Stimulated activated CD4-positive, alpha-beta T cell treated with anti-CD3 and anti-CD28 coated beads, Interleukin-12 subunit alpha, Interleukin-12 subunit beta, amount 100 ng/mL, for 24 hours (primary cell): Measurements from ENCODE around the gene ETV5.

Experiments
- DNase-seq, 2 experiments: peaks; one replicate each; pipeline ENCODE4 v3.0.0-alpha.2; 2020; ENCODE audit warnings: low read depth in 2 of 2

ETV5 gene

DNA sequence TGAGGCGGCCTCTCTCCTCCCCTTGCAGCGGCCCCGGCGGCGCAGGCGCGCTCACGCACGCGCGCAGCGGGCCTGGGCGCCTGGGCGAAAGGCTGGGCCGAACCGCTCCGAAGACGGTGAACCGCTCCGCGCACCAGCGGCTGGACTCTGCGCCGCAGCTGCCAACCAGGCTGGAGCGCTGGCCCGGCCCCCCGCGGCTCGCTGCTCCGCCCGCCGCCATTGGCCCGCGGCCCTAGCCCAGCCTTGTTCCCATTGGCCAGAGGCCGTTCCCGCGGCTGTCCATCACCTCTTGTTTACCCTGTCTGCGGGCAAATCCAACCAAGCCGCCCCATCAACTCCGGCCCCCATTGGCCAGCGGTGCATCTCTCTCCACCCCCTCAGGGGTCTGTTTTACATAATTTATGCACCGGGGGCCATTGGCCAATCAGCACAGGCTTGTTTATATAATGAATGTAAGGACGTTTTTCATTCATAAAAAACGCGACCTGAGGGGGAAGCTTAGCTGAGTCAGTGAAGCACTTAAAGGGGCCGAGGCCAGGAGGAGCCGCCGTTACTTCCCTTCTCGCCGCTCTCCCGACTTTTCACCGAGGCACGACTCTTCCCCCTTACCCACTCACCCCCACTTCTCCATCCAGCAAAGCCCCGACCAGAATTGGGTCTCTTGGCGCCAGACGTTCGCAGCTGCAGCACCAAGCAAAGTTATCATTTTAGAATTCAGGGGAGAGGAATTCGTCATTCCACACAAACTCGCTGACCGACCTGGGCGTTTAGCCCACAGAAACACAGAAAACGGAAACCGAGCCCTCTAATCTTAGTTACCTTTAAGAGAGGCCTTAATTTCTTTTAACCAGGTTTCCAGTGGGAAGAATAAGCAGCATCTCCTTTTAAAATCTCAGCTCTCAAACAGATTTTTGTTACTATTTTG is at the start of gene ETV5:
Gene ETV5, minus strand, starts transcription at position 149 of the 925 bp plus-strand sequence. CDS start 3,221 bp downstream, outside the sequence.
- DNase-seq: peak; percentile 87 to 88

DNA sequence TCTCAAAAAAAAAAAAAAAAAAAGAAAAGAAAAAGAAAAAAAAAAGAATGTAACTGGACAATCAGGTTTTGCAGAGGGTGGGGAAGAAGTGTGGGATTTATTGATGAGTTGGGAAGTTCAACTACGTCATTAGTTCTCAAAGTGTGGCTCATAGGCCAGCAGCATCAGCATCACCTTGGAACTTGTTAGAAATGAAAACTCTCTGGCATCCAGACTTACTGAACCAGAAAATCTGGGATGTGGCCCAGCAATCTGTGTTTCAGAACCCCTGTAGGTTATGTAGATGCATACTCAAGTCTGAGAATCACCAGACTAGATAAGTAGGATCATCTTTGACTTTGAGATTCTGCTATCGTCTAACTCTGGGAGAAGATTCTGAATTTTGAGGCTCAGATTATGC is 45.8 kb upstream of the ETV5 start:
- no peak for DNase-seq

DNA sequence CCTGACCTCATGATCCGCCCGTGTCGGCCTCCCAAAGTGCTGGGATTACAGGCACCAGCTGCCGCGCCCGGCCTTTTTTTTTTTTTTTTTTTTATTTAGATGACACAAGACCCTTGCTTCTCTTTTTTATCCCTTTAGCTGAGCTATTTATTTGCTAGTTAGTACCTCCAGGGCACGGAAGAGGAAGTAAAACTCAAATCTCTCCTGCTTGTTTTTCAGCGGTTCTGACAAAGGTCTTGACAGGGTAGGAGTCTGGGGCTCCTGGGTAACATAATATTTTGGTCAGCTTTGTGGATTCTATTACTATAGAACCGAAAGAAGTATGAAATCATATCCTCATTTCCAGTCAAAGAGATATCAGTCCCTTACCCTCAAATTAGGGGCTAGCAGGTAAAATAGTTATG is 44.0 kb upstream of the ETV5 start:
- DNase-seq: no peak

DNA sequence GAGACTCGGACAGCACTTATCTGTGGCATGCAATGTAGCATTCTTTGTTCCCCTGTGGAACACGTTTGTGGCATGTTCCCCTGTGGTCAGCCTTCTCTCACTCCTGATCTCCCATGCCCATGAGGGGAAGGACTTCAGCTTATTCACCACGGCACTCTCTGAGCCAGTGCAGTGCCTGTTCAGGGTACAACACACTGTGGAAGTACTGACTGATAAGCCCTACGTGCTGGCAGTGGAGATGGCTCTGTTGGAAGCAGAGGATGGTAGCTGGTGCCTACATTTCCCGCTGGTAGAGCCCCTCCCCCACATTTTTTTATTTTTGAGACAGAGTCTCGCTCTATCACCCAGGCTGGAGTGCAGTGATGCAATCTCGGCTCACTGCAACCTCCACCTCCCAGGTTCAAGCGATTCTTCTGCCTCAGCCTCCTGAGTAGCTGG is 43.5 kb upstream of the ETV5 start:
- DNase-seq: no peak

DNA sequence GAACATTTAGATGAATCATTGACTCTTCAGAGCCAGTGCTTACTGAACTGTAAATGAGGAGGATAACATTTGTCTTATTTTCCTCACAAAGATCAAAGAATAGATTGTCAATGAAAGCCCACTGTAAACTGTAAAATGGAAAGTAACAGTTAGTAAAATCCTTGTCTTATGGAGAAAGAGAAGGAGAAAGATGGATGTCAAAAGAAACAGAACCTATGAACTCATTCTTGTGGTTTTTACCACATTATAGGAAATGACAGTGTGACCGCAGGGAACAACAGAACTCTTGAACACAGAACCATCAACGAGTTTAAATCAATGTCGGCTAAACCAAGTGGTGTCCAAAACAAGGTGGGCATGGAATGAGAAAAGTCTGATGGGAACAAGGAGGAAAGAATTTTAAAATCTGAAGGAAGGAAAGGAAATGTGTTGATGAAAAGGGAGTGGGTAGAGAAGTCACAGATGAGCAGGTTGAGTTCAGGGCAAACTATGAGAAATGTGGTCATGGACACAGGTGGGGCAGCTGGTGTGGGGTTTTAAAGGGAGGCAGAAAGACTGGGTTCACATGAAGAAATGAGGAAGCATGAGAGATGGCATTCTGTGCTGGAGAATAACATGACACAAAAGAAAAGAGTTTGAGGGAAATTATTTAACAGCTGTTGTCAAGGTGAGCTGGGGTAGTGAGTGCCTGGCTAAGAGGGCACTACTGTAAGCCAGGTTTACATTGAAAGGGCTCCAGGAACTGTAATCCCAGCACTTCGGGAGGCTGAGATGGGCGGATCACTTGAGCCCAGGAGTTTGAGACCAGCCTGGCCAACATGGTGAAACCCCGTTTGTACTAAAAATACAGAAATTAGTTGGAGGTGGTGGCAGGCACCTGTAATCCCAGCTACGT is 42.4 kb upstream of the ETV5 start:
- no peak for DNase-seq

DNA sequence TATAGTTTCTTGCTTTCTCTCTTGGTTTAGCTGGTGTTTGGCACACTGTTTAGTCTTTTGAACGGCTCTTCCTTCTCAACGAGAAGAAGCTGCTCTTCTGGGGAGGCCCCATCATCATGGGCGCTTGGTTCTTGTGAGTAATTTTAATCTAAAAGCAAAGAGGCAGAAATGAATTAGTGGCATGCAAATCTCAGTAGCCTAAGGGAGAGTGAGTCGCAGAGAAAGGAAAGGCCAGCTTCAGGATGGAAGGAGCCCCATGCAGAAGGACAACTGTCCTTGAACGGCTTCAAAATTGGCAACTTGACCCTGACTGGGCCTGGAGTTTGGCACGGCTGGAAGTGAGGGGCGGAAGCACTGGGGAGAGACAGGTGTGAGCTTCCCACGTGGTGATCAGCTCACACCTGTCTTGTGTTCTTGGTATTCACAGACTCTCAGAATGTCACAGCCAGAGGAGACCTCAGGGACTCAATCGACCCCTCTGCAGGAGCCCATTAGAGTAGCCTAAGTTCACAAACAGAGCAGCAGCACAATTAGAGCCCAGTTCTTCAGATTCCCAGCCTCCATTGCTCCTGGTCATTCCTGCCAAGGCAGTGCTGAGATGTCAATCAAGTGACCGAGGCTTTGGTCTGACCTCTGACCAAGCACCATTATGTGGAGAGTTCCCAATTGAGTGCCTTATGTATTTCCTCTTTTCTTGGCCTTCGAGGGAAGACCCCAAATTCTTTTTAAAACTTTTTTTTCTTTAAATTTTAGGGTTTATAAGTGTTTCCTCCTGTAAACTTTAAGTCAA is 41.3 kb upstream of the ETV5 start:
- DNase-seq: no peak

DNA sequence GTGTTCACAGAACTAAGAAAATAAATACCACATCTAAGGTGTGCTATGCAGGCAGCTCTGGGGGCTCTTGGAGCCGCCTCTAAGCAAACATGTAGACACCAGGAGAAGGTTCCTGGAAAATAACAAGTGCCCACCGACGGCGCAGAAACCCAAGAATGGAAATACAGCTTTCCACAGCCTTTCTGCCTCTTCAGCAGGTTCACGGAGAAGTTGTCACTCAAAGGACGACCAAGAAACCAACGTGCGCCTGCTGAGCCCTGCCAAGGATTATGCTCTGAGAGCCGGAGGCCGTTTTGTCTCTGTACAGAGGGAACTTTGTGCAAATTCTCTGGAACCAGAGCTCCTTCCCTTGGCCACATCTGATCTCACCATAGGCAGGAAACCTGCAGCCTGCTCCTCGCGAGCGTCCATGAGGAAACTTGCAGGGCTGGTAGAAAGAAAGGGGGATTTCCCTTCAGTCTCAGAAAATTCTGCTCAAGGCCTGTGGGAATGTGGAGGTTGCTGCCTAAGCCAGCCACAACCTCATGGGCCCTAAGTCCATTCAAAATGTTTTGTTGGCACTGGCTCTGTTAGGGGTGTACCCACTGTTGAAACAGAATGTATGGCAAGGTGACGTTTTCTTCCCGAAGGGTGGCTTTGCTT is 40.6 kb upstream of the ETV5 start:
- no peak for DNase-seq

DNA sequence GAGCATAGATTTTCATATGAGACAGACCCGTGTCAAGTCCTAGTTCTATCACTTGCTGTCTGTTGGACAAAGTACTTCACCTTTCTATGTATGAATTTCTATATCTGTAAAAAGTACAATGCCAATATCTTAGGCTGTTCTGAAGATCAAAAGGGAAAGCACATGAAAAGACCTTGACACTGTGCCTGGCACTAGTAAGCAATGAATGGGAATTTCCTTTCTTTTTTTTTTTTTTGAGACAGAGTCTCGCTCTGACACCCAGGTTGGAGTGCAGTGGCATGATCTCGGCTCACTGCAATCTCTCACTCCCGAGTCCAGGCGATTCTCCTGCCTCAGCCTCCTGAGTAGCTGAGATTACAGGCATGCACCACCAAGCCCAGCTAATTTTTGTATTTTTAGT is 35.4 kb upstream of the ETV5 start:
- DNase-seq: no peak

DNA sequence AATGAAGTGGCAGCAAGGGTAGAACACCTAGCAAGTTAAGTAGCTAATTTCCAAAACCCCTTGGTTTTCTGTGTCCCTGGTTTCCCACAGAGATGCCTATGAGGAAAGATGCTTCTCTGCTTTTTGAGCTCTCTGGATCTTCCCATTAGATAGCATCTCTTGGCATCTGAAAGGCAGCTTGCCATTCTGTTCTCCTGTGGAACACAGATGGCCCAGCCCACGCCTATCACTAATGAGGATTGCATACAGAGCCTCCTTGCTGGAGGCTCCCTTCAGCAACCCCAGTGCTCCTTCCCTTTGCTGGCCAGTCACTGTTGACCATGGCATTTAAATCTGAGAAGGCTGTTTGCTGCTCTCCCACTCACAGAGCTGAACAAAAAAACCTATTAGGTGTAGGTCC is 34.4 kb upstream of the ETV5 start:
- no peak for DNase-seq

DNA sequence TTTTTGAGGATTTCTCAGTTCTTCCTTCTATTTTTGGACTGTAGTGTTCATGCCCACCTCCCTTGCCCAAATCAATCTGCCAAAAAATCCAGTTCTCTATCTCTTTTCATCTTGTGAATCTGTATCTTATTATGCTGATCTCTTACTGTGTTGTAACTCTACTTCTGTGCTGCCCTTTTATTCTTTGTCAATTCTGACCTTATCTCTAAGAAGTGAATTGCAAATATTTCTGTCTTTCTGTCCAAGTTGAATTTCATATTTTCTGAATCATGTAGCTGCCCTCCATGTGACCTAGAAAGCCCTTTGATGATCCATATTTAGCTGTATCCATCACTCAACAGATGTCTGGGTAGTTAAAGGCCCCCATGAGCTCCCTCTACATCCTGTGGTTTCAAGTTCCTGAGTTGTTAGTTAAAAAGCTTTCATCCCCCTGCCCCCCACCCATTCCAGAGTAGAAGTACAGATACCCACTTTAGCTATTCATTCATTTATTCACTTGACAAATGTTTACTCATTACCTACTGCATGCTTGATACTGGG is 33.6 kb upstream of the ETV5 start:
- no peak for DNase-seq

DNA sequence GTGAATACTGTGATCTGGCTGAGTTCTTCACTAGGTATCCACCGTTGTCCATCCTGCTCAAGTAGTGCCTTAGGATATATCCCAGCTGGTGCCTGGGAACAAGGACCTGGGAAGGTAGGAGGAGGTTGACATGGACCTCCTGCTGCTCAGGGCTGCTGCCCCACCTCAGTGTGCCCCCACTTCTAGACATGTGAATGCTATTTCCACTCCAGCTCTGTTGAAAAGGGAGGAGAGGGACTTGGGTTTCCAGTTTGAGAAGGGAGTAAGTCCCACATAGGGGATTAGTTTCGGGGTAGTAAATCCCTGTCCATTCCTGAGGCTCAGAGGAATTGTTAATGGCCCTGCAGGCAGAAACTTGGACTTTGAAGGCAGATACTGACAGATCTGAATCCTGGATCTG is 32.9 kb upstream of the ETV5 start:
- DNase-seq: no peak

DNA sequence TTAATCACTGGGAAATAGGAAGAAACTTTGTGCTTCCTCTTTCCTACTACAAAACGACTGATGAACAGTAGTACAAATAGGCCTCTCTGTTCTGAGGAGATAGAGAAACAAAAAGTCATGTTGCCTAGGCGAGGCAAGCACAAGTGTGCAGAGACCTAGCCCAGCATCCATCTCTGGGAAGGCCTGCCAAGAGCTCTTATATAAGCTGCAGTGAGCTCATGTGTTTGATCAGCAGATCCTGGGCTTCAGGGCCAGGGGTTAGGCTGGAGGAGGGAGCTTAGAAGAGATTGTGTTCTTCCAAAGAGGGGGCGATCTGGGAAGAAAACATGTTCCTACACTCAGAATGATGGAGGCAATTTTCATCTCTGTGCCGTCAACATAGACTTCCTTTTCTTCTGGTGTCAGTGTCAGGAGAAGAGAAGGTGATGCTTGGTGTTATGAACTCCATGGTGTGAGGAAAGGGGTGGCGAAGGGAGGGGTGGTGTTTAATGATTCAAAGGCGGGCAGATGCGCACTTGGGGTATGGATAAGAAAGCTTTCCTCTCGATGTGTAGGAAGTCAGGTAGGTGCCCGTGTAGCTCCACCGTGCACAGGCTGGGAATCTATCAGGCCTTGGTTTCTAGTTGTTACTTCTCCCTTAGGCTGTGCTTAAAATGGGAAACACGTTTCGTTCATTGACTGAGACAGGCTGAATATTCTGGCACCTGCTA is 29.5 kb upstream of the ETV5 start:
- DNase-seq: no peak

DNA sequence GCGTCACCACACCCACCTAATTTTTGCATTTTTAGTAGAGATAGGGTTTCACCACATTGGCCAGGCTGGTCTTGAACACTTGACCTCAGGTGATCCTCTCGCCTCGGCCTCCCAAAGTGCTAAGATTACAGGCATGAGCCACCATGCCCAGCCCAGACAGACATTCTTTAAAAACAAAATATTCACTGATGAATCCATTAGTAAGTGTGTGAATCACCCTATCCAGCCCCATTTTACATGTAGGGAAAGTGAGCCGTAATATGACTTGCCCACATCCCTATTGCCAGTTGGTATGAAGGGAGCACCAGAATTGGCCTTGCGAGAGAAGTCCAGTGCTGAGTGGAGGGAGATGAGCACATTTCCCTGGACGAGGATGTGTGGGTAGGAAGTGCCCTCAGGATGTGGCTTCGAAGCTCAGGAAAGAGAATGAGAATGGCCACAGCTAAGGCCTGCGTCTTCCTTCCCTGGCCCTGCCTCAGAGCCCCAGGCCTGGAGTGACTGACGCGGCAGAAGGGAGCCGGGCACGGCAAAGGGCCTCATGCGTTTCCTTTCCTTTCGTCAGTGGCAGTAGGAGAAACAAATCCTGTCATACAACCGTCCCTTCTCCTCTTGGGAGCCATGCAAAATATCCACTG is 28.3 kb upstream of the ETV5 start:
- no peak for DNase-seq

DNA sequence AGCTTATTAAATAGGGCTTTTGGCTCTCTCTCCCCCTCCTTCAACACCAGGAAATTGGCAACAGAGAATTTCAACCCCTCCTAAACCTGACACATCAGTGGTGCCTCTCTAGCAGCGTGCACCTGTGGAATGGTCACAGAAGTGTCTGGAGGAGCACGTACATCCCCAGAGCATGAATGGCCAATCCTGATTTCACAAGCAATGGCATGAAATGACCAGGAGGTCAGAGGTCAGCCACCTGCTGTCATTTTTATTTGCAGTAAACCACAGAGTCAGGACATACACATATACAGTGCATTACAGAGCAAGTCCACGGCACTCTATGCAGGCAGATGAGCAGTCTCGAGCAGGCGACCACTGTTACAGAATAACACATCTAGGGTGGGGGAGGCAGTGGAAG is 25.1 kb upstream of the ETV5 start:
- DNase-seq: no peak

DNA sequence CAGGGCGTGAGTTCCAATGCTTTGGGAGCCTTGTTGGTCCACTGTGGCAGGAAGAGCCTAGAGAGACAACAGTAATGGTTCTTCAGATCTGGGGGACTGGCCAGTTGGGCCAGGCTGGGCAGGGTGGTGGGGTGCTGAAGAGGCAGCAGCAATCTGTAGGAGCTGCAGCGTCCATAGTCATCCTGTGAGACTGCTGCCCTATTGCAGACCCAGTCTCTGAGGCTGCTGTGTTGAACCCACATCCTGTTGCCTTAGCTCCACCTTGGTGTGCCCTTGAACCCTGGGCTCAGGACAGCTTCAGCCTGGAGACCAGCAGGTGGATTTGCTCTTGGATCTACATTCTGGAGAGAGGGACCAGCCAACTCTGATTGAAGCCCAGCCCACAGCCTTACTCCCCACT is 23.6 kb upstream of the ETV5 start:
- no peak for DNase-seq

DNA sequence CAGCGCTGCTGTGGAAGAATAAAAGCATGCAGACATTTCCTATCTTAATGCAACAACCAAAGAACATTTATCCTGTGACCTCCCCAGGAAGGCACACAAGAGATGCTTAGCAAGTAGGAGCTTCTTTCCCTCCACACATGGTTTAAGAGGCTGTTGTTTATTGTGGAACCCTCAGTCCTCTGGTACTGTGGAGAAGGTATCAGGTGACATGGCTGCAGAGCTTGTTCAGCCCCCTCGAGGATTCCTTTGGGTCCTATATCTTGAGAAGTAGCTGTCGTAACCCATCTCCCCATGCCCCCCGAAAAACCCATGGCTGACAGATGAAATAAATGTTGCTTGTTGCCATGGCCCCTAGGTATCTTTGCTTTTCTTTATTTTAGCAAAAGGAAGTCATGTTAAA is 20.3 kb upstream of the ETV5 start:
- no peak for DNase-seq

DNA sequence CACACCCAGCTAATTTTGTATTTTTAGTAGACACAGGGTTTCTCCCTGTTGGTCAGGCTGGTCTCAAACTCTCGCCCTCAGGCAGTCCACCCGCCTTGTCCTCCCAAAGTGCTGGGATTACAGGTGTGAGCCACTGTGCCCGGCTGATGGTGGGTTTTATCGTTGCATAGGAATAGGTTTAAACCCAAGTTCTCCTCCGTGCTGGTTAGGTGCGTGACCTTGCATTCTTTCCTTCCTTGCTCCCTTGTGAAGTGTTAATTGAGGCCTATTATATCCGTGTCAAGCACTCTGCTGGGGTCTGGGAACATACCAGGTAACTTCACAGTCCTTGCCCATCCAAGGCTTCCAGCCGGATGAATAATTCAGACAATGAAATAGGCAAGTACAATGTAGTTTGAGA is 19.3 kb upstream of the ETV5 start:
- no peak for DNase-seq

DNA sequence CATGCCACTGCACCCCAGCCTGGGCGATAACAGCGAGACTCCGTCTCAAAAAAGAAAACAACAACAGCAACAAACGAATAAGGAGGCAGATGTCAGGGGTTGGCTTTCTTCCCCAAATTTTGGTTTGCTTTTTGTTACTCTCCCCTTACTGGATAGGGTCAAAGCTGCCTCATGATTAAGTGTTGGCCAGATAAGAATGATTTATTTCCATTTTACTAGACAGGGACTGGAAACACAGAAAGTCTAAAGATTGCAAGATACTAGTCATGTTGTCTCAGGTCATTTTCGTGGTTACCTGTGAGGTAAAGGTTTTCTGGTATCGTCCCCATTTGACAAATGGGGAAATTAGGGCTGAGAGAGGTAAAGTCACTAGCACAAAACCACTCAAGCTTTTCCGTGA is 18.6 kb upstream of the ETV5 start:
- DNase-seq: no peak

DNA sequence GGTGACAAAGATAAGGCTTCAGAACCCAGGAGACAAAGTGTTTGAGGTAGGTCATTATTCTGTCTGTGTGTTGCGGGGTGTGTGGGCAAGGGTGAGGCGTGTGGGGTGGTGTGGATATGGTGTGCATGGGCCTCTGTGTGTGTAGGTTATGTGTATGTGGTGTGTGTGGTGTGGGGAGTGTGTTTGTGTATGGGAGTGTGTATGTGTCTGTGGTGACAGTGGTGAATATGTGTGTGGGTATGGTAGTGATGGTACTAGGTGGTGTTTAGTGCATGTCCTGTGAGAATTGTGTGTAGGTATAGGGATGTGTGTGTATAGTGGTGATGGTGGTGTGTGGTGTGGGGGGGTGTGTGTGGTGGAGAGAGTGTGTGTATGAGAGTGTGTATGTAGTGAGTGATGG is 16.2 kb upstream of the ETV5 start:
- no peak for DNase-seq

DNA sequence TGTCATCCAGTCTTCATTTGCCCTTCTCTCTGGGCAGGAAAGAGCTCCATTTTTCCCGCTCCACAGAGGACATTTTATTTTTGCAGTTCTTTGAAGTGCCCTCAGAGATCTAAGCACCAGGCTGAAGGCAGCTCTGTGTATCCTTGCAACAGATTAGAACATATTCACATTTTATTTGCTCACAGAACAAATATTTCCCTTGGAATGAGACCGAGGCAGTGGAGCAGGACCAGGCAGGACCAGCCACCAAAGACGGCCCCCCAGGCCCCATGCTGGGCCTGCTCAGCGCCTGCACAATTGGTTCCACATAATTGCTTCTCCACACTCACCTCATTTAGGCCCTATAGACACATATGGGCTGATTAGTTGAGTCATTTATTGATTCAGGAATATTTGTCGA is 15.7 kb upstream of the ETV5 start:
- DNase-seq: no peak
